A673 (cell line): ENCODE data around the gene CAMTA2. TPM values are rescaled to one million over a fixed set of nuclear protein-coding genes. Genes with fewer than 3 reads are reported as not detected.

Source experiments
- BruUV-seq: library from RNA; stranded (reverse); fragments of 400-500 nt; replicated peaks from 2 replicates; lab custom pipeline; 2021; lab: Mats Ljungman, UMichigan
- CTCF ChIA-PET: fragments of 300-600 bp; sonication (Branson Sonifier 250); formaldehyde crosslinking; loops from one replicate; lab custom pipeline; 2022; ENCODE audit warnings: antibody characterized with exemption; lab: Charles Lee
- POLR2A ChIA-PET: fragments of 300-600 bp; sonication (Branson Sonifier 250); formaldehyde crosslinking; loops from one replicate; lab custom pipeline; 2022; ENCODE audit warnings: antibody characterized with exemption; ENCODE audit not compliant: low non-redundant PET; lab: Charles Lee
- DNase-seq: peaks from one replicate; pipeline ENCODE4 v3.0.0-alpha.2; 2015; ENCODE audit warnings: low spot score
- H3K27ac ChIP-seq: fragments of 200-600 bp; sonication (generic); 2 replicates; pipeline ENCODE4 v1.5.1; 2016; ENCODE audit warnings: mixed run types, low read depth, mild to moderate bottlenecking, mixed read lengths, antibody characterized with exemption, low read length; ENCODE audit not compliant: poor library complexity, severe bottlenecking
- H3K27me3 ChIP-seq: fragments of 200-600 bp; sonication (generic); replicated peaks from 2 replicates; pipeline ENCODE4 v1.6.1; 2017; ENCODE audit warnings: mixed run types, low read depth, mild to moderate bottlenecking, mixed read lengths, antibody characterized with exemption, low read length; ENCODE audit not compliant: insufficient read depth, poor library complexity
- H3K36me3 ChIP-seq: fragments of 200-600 bp; sonication (generic); 2 replicates; pipeline ENCODE4 v1.6.1; 2016; ENCODE audit warnings: mixed run types, mild to moderate bottlenecking, mixed read lengths, antibody characterized with exemption, low read length; ENCODE audit not compliant: insufficient read depth, poor library complexity, severe bottlenecking
- H3K4me1 ChIP-seq: fragments of 200-600 bp; sonication (generic); 2 replicates; pipeline ENCODE4 v1.6.1; 2017; ENCODE audit warnings: mixed run types, mild to moderate bottlenecking, mixed read lengths, antibody characterized with exemption, low read length; ENCODE audit not compliant: insufficient read depth, poor library complexity, severe bottlenecking
- H3K4me3 ChIP-seq: fragments of 200-600 bp; sonication (generic); 2 replicates; pipeline ENCODE4 v1.5.1; 2016; ENCODE audit warnings: low read depth, mixed run types, mild to moderate bottlenecking, mixed read lengths, low read length; ENCODE audit not compliant: poor library complexity, severe bottlenecking
- H3K9me3 ChIP-seq: fragments of 200-600 bp; sonication (generic); 2 replicates; pipeline ENCODE4 v1.6.1; 2016; ENCODE audit warnings: mixed run types, low read depth, mild to moderate bottlenecking, mixed read lengths, antibody characterized with exemption, low read length; ENCODE audit not compliant: poor library complexity, severe bottlenecking
- CTCF ChIP-seq: fragments of 300-800, 200-600 bp; sonication (generic); conservative IDR thresholded peaks from 2 replicates; pipeline ENCODE4 v1.5.1; 2017; ENCODE audit warnings: low read depth, mild to moderate bottlenecking, antibody characterized with exemption, low read length, moderate library complexity, mixed read lengths
- EZH2 ChIP-seq: fragments of 200-600 bp; sonication (generic); IDR thresholded peaks from 2 replicates; pipeline ENCODE4 v1.6.1; 2017; ENCODE audit warnings: borderline replicate concordance, low read depth, mild to moderate bottlenecking, mixed read lengths, antibody characterized with exemption, low read length; ENCODE audit not compliant: poor library complexity, severe bottlenecking
- intact Hi-C: fragments of 100-400 bp; cut with micrococcal nuclease; formaldehyde crosslinking; loops from one replicate; pipeline ENCODE4 v1.10.0; 2022; ENCODE audit not compliant: unreplicated experiment
- total RNA-seq: library from RNA; stranded (reverse); gene quantifications from 2 replicates; pipeline ENCODE4 v1.2.3, GENCODE V29; 2021

CAMTA2 gene
- total RNA-seq, 1 experiment from 2014 or later = 16.3 TPM

GRCh38 chr17:4942760-4943508 is 44.5 kb downstream of the CAMTA2 start:
- Histone ChIP-seq H3K4me3 (no peak overlapping the region), H3K27me3 (no peaks in the 10 kb centered on the region), H3K4me1 (peaks cover 41% of the 10 kb centered on the region), H3K9me3 (no peaks in the 10 kb centered on the region), H3K27ac (peak overlapping the region; percentile 99), H3K36me3 (peaks cover 48% of the 10 kb centered on the region)
- intact Hi-C loops = no loop called here
- TF ChIP-seq CTCF = no peak
- no peak for TF ChIP-seq EZH2
- BruUV-seq = no TSS peak
- POLR2A ChIA-PET = no interaction called here
- CTCF ChIA-PET = no interaction called here
- DNase-seq = no peak

- TF ChIP-seq CTCF (no peak), EZH2 (no peak)
- intact Hi-C loops = no loop called here
- no TSS peak for BruUV-seq
- H3K27me3 ChIP-seq = no peaks in the 10 kb centered on the region
- peak overlapping the region; percentile 75 for H3K4me3 ChIP-seq
- ChIA-PET CTCF (no interaction called here), POLR2A (no interaction called here)
- H3K36me3 ChIP-seq = peaks cover 52% of the 10 kb centered on the region
- DNase-seq = no peak
- peaks cover 36% of the 10 kb centered on the region for H3K4me1 ChIP-seq
- H3K27ac ChIP-seq = peak overlapping the region; percentile 94
- H3K9me3 ChIP-seq = no peaks in the 10 kb centered on the region
Measured at GRCh38 chr17:4941319-4941610, 46.2 kb downstream of the CAMTA2 start.

- Histone ChIP-seq H3K9me3 (no peaks in the 10 kb centered on the region), H3K36me3 (peaks cover 47% of the 10 kb centered on the region), H3K27ac (peak overlapping the region; percentile 94), H3K4me3 (peak overlapping the region; percentile 75), H3K4me1 (peaks cover 30% of the 10 kb centered on the region), H3K27me3 (no peaks in the 10 kb centered on the region)
- BruUV-seq = TSS peak; percentile 79
- intact Hi-C loops = no loop called here
- ChIA-PET POLR2A (interaction anchor here (0.5 to 0.6 kb wide), 2 partner anchors 95 to 439 kb away, joined by 4 to 7 read pairs; partner anchors contain the start of gene SLC52A1), CTCF (interaction anchor here (0.5 kb wide), 1 partner anchor 8 kb away, joined by 4 read pairs; the partner anchor contains the start of gene PFN1)
- TF ChIP-seq EZH2 (no peak), CTCF (no peak)
- no peak for DNase-seq
Measured at GRCh38 chr17:4940555-4941318, 46.7 kb downstream of the CAMTA2 start.
